Natural killer cell treated with Interleukin-12 subunit alpha and Interleukin-12 subunit beta and Interleukin-15 and Interleukin-18, amount 100 ng/mL, for 72 hours (primary cell): Measurements from ENCODE around the gene KRT81. TPM values are rescaled to one million over a fixed set of nuclear protein-coding genes. Genes with fewer than 3 reads are reported as not detected.
A peak's percentile ranks its signal among the peaks of the same experiment; 100 is the strongest.
"Not testable (repeated sequence)": the region's sequence is repeated elsewhere in the genome, so short reads cannot be mapped to it uniquely, and the experiment has no call there.

ENCODE experiments used
- ATAC-seq, 2 donors: fragments of 150-1000 bp; cut with Tn5 transposase in 1 of 2; sonication (Bioruptor Pico), chemical (Tn5 transposase) in 1 of 2; 2 replicates each; pipeline ENCODE4 v1.10.0; 2021
- DNase-seq: peaks from one replicate; pipeline ENCODE4 v3.0.0; 2022; ENCODE audit warnings: low spot score
- H3K27ac Mint-ChIP-seq, 2 donors: 1 replicate in 1 of 2; 2 replicates in 1 of 2; pipeline ENCODE4 v1.8.0; 2022; ENCODE audit warnings: mixed read lengths in 2 of 2, mild to moderate bottlenecking in 1 of 2, moderate library complexity in 1 of 2
- H3K27me3 Mint-ChIP-seq, 2 donors: 1 replicate in 1 of 2; 2 replicates in 1 of 2; pipeline ENCODE4 v1.8.0; 2022; ENCODE audit warnings: mixed read lengths in 2 of 2
- H3K36me3 Mint-ChIP-seq: one replicate; pipeline ENCODE4 v1.8.0; 2022; ENCODE audit warnings: mixed read lengths
- H3K4me1 Mint-ChIP-seq, 2 donors: 1 replicate in 1 of 2; 2 replicates in 1 of 2; pipeline ENCODE4 v1.8.0; 2022; ENCODE audit warnings: low read depth in 2 of 2, mixed read lengths in 2 of 2, mild to moderate bottlenecking in 1 of 2
- H3K4me3 Mint-ChIP-seq: one replicate; pipeline ENCODE4 v1.8.0; 2022; ENCODE audit warnings: mixed read lengths
- H3K9me3 Mint-ChIP-seq: 2 replicates; pipeline ENCODE4 v1.8.0; 2022; ENCODE audit warnings: mixed read lengths
- total RNA-seq, 2 donors: library from RNA; stranded (reverse); gene quantifications; one replicate each; pipeline ENCODE4 v1.2.3, GENCODE V29; 2022

The KRT81 gene
- total RNA-seq, 2 donors from 2014 or later, result 0.22 TPM; not detected in 1

DNA sequence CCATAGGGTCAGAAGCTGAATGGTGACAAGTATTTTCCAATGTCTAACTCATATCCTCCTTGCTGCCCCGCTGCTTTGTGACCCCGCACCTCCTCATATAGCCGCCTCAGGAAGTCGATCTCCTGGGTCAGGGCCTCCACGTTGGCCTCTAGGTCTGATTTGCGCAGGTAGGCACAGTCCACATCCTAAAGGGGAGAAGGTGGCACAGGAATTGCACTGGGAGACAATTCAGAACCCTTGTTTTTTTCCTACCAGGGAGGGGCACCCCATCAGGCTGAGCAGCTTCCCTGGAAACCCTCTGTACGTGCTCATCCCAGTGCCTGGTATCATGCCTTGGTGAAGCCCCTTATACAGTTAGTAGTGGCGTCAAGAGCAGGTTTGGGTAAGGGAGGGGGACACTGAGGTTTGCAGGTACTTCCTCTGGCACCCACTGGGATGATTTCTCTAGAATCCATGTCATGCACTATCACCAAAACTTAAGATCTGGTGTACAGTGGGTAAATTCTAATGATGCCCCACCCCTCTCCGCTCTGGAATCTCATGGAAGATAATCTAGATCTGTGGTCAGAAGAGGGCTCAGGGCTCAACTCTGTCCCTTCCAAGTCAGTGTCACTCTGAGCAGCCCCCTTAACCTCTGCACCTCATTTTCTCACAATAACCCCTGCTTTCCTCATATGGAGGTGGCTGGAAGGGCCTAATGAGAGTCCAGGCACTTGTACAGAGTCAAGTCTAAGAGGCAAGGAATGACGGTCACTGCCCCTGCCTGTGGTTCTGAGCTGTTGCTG is 37.0 kb downstream of the KRT81 start:
- Mint-ChIP-seq H3K4me1 (peaks cover 17 to 23% of the 10 kb centered on the region in 2 donors), H3K27ac (no peak overlapping the region), H3K27me3 (peaks cover 34 to 38% of the 10 kb centered on the region in 2 donors), H3K4me3 (no peak overlapping the region), H3K9me3 (no peaks in the 10 kb centered on the region), H3K36me3 (no peaks in the 10 kb centered on the region)
- ATAC-seq (no peak), DNase-seq (no peak)

- Mint-ChIP-seq H3K4me3 (no peak overlapping the region), H3K4me1 (peaks cover 17 to 23% of the 10 kb centered on the region in 2 donors), H3K36me3 (no peaks in the 10 kb centered on the region), H3K27me3 (peaks cover 31 to 35% of the 10 kb centered on the region in 2 donors), H3K27ac (no peak overlapping the region), H3K9me3 (no peaks in the 10 kb centered on the region)
- no peak for ATAC-seq
- DNase-seq, result no peak
These were observed 37.7 kb downstream of the KRT81 start for GRCh38 chr12:52253391-52254179.

DNA sequence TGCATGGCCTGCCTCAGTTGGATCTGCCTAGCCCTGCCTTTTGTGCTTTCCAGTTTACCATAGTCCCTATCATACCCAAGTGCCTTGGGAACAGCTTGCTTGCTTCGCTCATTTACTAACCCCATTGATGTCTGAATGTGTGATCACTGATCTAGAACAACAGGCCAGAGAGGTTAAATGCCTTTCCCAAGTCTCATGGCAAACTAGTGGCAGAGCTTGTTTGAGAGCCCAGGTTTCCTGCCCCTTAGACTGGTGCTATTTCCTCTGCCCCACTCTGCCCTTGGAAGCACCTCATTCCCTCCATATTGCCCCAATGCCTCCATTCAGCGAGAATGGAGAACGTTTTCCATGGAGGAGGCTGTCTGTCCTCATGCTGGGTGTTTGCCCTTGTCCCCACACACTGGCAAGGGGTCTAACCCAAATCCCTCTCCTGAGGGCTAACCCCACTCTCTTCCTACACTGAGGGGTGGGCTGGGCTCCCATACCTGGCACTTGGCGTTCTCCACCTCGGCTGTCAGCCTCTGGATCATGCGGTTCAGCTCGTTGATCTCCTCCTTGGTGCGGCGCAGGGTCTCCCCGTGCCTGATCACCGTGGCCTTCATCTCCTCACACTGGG is 38.5 kb downstream of the KRT81 start:
- Mint-ChIP-seq H3K4me1 (peaks cover 17 to 23% of the 10 kb centered on the region in 2 donors), H3K27me3 (peaks cover 31 to 39% of the 10 kb centered on the region in 2 donors), H3K27ac (no peak overlapping the region), H3K4me3 (no peak overlapping the region), H3K36me3 (no peaks in the 10 kb centered on the region), H3K9me3 (no peaks in the 10 kb centered on the region)
- ATAC-seq, result no peak
- no peak for DNase-seq

DNA sequence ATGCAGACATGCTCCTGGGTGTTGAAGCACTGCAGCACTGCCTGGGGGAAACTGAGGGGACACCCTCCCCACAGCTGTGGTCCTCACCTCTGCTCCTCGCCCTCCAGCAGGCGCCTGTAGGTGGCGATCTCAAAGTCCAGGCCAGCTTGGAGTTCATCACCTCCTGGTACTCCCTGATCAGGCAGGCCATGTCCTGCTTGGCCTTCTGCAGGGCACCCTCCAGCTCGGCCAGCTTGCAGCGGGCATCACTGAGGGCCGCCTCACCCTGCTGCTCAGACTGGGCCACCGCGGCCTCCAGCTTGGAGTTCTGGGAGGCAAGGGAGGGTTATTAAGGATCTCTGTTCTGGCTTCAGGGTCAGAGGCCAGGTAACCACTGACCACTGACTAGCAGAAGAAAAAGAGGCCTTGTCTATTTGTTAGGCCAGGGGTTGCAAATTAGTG is 39.1 kb downstream of the KRT81 start:
- H3K4me3 Mint-ChIP-seq, H3K9me3 Mint-ChIP-seq, DNase-seq, ATAC-seq, H3K36me3 Mint-ChIP-seq: not testable (repeated sequence)
- Mint-ChIP-seq H3K27ac (peak overlapping the region; percentile 4 to 9), H3K4me1 (peaks cover 17 to 27% of the 10 kb centered on the region in 2 donors), H3K27me3 (peaks cover 31 to 40% of the 10 kb centered on the region in 2 donors)

- H3K4me3 Mint-ChIP-seq, result peak overlapping the region; percentile 32
- peaks cover 27 to 36% of the 10 kb centered on the region in 2 donors for H3K27me3 Mint-ChIP-seq
- H3K36me3 Mint-ChIP-seq, result no peaks in the 10 kb centered on the region
- ATAC-seq, result peak; percentile 74 to 76
- no peak for DNase-seq
- no peaks in the 10 kb centered on the region for H3K9me3 Mint-ChIP-seq
- peaks cover 17 to 30% of the 10 kb centered on the region in 2 donors for H3K4me1 Mint-ChIP-seq
- peak overlapping the region; percentile 4 to 9 for H3K27ac Mint-ChIP-seq
These were observed 39.8 kb downstream of the KRT81 start for GRCh38 chr12:52251367-52252051.

- no peak for DNase-seq
- no peak for ATAC-seq
- H3K4me3 Mint-ChIP-seq, result no peak overlapping the region
- peaks cover 15 to 24% of the 10 kb centered on the region in 2 donors for H3K27me3 Mint-ChIP-seq
- H3K27ac Mint-ChIP-seq, result peak overlapping the region in 1 of 2 donors; percentile 4
- no peaks in the 10 kb centered on the region for H3K36me3 Mint-ChIP-seq
- H3K9me3 Mint-ChIP-seq, result no peaks in the 10 kb centered on the region
- peaks cover 17 to 38% of the 10 kb centered on the region in 2 donors for H3K4me1 Mint-ChIP-seq
These were observed 41.0 kb downstream of the KRT81 start for GRCh38 chr12:52250048-52250990.

DNA sequence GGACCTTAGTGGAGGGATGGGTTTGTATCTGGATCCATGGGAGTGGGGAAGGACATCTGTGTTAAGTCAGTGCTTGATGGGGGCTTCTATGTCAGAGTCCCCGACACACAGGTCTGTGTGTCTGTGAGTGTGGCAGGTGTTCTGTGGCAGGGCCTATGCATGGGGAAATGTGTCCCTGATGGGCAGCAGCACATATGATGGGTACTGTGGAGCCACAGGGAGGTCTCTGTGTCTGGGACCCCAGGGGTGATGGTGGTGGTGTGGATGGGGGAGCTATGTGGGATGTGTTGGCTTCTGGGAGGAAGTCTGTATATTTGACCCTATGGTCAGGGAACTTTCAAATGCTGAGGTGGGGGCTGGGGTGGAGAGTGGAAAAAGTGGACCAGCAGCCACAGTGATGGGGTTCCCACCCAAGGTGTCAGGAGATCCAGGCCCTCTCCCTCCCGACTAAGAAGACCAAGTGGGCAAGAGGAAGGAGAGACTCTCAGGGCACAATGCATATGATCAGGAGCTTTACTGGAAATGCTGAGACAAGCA is 41.8 kb downstream of the KRT81 start:
- no peaks in the 10 kb centered on the region for H3K9me3 Mint-ChIP-seq
- peak overlapping the region in 1 of 2 donors; percentile 4 for H3K27ac Mint-ChIP-seq
- no peak overlapping the region for H3K4me3 Mint-ChIP-seq
- H3K27me3 Mint-ChIP-seq, result peaks cover 12 to 23% of the 10 kb centered on the region in 2 donors
- H3K36me3 Mint-ChIP-seq, result no peaks in the 10 kb centered on the region
- ATAC-seq (no peak), DNase-seq (no peak)
- peaks cover 17 to 41% of the 10 kb centered on the region in 2 donors for H3K4me1 Mint-ChIP-seq

- H3K4me3 Mint-ChIP-seq, result no peak overlapping the region
- peaks cover 12 to 23% of the 10 kb centered on the region in 2 donors for H3K27me3 Mint-ChIP-seq
- H3K27ac Mint-ChIP-seq, result peak overlapping the region in 1 of 2 donors; percentile 4
- DNase-seq, result no peak
- H3K9me3 Mint-ChIP-seq, result no peaks in the 10 kb centered on the region
- peaks cover 25 to 49% of the 10 kb centered on the region in 2 donors for H3K4me1 Mint-ChIP-seq
- no peaks in the 10 kb centered on the region for H3K36me3 Mint-ChIP-seq
- ATAC-seq, result no peak
These were observed 42.5 kb downstream of the KRT81 start for GRCh38 chr12:52248541-52249461.

DNA sequence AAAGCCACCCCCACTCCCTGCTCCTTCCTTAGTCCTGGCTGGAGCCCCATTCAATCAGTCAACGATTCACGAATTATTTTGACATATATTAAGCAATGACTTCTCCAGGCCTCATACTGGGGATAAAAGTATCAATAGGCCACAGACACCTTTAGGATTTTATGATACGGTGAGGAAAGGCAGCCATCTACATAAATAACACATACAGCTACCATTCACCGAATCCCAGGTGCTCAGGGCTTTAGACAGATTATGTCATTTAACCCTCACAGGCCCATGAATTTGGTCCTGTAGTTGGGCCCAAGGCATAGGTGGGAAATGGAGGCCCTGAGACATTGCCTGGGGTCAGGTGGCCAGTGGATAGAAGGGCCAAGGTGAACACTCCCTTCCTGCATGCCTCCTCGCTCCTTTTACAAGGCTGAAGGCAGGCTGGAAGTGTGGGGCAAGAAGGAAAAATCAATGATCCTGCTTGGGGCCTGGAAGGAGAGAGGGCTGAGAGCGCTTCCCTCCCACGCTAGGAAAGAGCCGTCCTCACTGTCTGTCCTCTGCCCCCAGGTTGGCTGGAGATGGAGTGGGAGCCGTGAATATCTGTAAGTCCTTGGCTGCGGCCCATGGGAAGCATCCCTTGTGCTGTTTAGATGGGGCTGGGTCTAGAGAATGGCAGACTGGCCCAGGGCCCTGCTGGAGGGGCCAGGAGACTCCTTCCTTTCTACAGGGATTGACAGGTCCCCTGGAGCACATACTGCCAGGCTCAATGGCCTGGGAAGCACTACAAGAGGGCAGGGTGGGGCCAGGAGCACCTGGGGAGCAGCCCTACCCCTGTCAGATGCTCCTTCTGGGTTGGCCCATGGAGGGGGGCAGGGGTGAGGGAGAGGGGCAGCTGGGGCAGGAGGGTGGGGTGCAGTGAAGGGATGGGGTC is 43.5 kb downstream of the KRT81 start:
- no peak overlapping the region for H3K4me3 Mint-ChIP-seq
- DNase-seq, result no peak

GRCh38 chr12:52246720-52247621 is 44.4 kb downstream of the KRT81 start:
- Mint-ChIP-seq H3K36me3 (no peaks in the 10 kb centered on the region), H3K9me3 (no peaks in the 10 kb centered on the region), H3K4me3 (no peak overlapping the region), H3K27ac (peak overlapping the region; percentile 27 to 89), H3K27me3 (peaks cover 12 to 20% of the 10 kb centered on the region in 2 donors), H3K4me1 (peaks cover 29 to 47% of the 10 kb centered on the region in 2 donors)
- DNase-seq (no peak), ATAC-seq (no peak)

More for the DNA sequence above, 43.5 kb downstream of the KRT81 start:
- peak overlapping the region; percentile 27 to 89 for H3K27ac Mint-ChIP-seq
- no peaks in the 10 kb centered on the region for H3K9me3 Mint-ChIP-seq
- H3K36me3 Mint-ChIP-seq, result no peaks in the 10 kb centered on the region
- peaks cover 12 to 20% of the 10 kb centered on the region in 2 donors for H3K27me3 Mint-ChIP-seq
- ATAC-seq, result no peak
- H3K4me1 Mint-ChIP-seq, result peaks cover 30 to 51% of the 10 kb centered on the region in 2 donors
